Skeletal muscle tissue (tissue), 4 donors: ENCODE measurements around the gene TMEM52. TPM values are rescaled to one million over a fixed set of nuclear protein-coding genes. Genes with fewer than 3 reads are reported as not detected.

ENCODE experiments used
- H3K27ac ChIP-seq: one replicate; pipeline ENCODE4 v1.7.0; 2013; ENCODE audit warnings: mild to moderate bottlenecking, low read depth, low read length, inconsistent platforms
- H3K27me3 ChIP-seq, 3 donors: one replicate each; pipeline ENCODE4 v1.7.0; 2013; ENCODE audit warnings: low read length in 3 of 3; ENCODE audit not compliant: control insufficient read depth in 3 of 3, insufficient read depth in 3 of 3
- H3K36me3 ChIP-seq, 3 donors: one replicate each; pipeline ENCODE4 v1.7.0; 2013; ENCODE audit warnings: low read length in 3 of 3; ENCODE audit not compliant: control insufficient read depth in 3 of 3, insufficient read depth in 3 of 3
- H3K4me1 ChIP-seq, 3 donors: one replicate each; pipeline ENCODE4 v1.7.0; 2013; ENCODE audit warnings: low read length in 3 of 3, mild to moderate bottlenecking in 3 of 3; ENCODE audit not compliant: control insufficient read depth in 3 of 3, insufficient read depth in 3 of 3
- H3K4me3 ChIP-seq, 3 donors: one replicate each; pipeline ENCODE4 v1.7.0; 2013; ENCODE audit warnings: low read length in 3 of 3
- H3K9ac ChIP-seq, 3 donors: one replicate each; pipeline ENCODE4 v1.7.0; 2013; ENCODE audit warnings: low read length in 3 of 3, mild to moderate bottlenecking in 3 of 3, moderate library complexity in 2 of 3, low read depth in 1 of 3
- H3K9me3 ChIP-seq, 3 donors: one replicate each; pipeline ENCODE4 v1.7.0; 2013; ENCODE audit warnings: low read length in 3 of 3; ENCODE audit not compliant: control insufficient read depth in 3 of 3
- total RNA-seq: library from RNA; depleted of rRNA; stranded (reverse); fragments of >200 nt; gene quantifications from one replicate; pipeline ENCODE4 v1.2.3, GENCODE V29; 2014
- donor health status: Osteomylitis.

TMEM52 gene
- total RNA-seq, 1 donor from 2014 or later: 21.9 TPM

- Histone ChIP-seq H3K27me3 (no peaks in the 10 kb centered on the region), H3K4me3 (no peak overlapping the region), H3K9me3 (no peaks in the 10 kb centered on the region), H3K36me3 (no peaks in the 10 kb centered on the region), H3K27ac (no peak overlapping the region), H3K9ac (peak overlapping the region in 2 of 3 donors; percentile 6 to 45), H3K4me1 (peaks cover 13 to 34% (median 24%) of the 10 kb centered on the region in 3 donors)
Observed at GRCh38 chr1:1906185-1907097, 12.6 kb downstream of the TMEM52 start.

- Histone ChIP-seq H3K27me3 (peaks cover 0 to 2% (median 0%) of the 10 kb centered on the region in 3 donors), H3K4me1 (peaks cover 7 to 20% (median 18%) of the 10 kb centered on the region in 3 donors), H3K36me3 (no peaks in the 10 kb centered on the region), H3K4me3 (no peak overlapping the region), H3K9ac (no peak overlapping the region), H3K27ac (no peak overlapping the region), H3K9me3 (no peaks in the 10 kb centered on the region)
Observed at GRCh38 chr1:1903224-1903623, 15.9 kb downstream of the TMEM52 start.

- peaks cover 0 to 2% (median 0%) of the 10 kb centered on the region in 3 donors for H3K27me3 ChIP-seq
- H3K4me1 ChIP-seq: peaks cover 3 to 9% (median 5%) of the 10 kb centered on the region in 3 donors
- no peak overlapping the region for H3K27ac ChIP-seq
- no peak overlapping the region for H3K9ac ChIP-seq
- no peaks in the 10 kb centered on the region for H3K36me3 ChIP-seq
- no peak overlapping the region for H3K4me3 ChIP-seq
- no peaks in the 10 kb centered on the region for H3K9me3 ChIP-seq
Observed at GRCh38 chr1:1901641-1902294, 17.3 kb downstream of the TMEM52 start.

- no peaks in the 10 kb centered on the region for H3K36me3 ChIP-seq
Observed at GRCh38 chr1:1900883-1901640, 18.0 kb downstream of the TMEM52 start.

GRCh38 chr1:1899967-1900327 lies 19.1 kb downstream of the TMEM52 start:
- no peak overlapping the region for H3K9ac ChIP-seq
- peaks cover 4 to 13% (median 6%) of the 10 kb centered on the region in 3 donors for H3K27me3 ChIP-seq
- no peaks in the 10 kb centered on the region for H3K9me3 ChIP-seq
- H3K27ac ChIP-seq: no peak overlapping the region
- H3K4me3 ChIP-seq: no peak overlapping the region
- no peaks in the 10 kb centered on the region for H3K36me3 ChIP-seq
- peaks cover 5 to 12% (median 9%) of the 10 kb centered on the region in 3 donors for H3K4me1 ChIP-seq

More at GRCh38 chr1:1900883-1901640, 18.0 kb downstream of the TMEM52 start:
- Histone ChIP-seq H3K27me3 (peaks cover 0 to 2% (median 0%) of the 10 kb centered on the region in 3 donors), H3K27ac (no peak overlapping the region), H3K9me3 (no peaks in the 10 kb centered on the region), H3K4me1 (peaks cover 1 to 3% (median 2%) of the 10 kb centered on the region in 3 donors), H3K4me3 (no peak overlapping the region), H3K9ac (no peak overlapping the region)

- Histone ChIP-seq H3K36me3 (no peaks in the 10 kb centered on the region), H3K9me3 (no peaks in the 10 kb centered on the region), H3K4me1 (peaks cover 10 to 18% (median 14%) of the 10 kb centered on the region in 3 donors), H3K4me3 (no peak overlapping the region), H3K9ac (no peak overlapping the region), H3K27me3 (peaks cover 4 to 13% (median 10%) of the 10 kb centered on the region in 3 donors), H3K27ac (no peak overlapping the region)
Observed at GRCh38 chr1:1899266-1899966, 19.7 kb downstream of the TMEM52 start.

- Histone ChIP-seq H3K36me3 (no peaks in the 10 kb centered on the region), H3K4me1 (peaks cover 15 to 28% (median 24%) of the 10 kb centered on the region in 3 donors), H3K27me3 (peaks cover 4 to 13% (median 10%) of the 10 kb centered on the region in 3 donors), H3K4me3 (no peak overlapping the region), H3K27ac (no peak overlapping the region), H3K9me3 (no peaks in the 10 kb centered on the region), H3K9ac (no peak overlapping the region)
Observed at GRCh38 chr1:1898246-1898933, 20.7 kb downstream of the TMEM52 start.

- H3K4me1 ChIP-seq: peaks cover 24 to 44% (median 40%) of the 10 kb centered on the region in 3 donors
- H3K36me3 ChIP-seq: no peaks in the 10 kb centered on the region
- peaks cover 4 to 13% (median 10%) of the 10 kb centered on the region in 3 donors for H3K27me3 ChIP-seq
- H3K27ac ChIP-seq: no peak overlapping the region
- H3K9me3 ChIP-seq: no peaks in the 10 kb centered on the region
- H3K9ac ChIP-seq: peak overlapping the region in 1 of 3 donors; percentile 62
- H3K4me3 ChIP-seq: peak overlapping the region in 1 of 3 donors; percentile 3
Observed at GRCh38 chr1:1895456-1896336, 23.4 kb downstream of the TMEM52 start.
